ENCODE measurements around the gene CD70.

- TF ChIP-seq TAF1 (conservative IDR thresholded peaks at IDR 0.05) (no peak), CTCF (IDR thresholded peaks at IDR 0.05; ENCODE audit: low read depth, low read length, missing input control) (no peak), JUND (IDR thresholded peaks at IDR 0.05) (no peak), ZBTB33 (IDR thresholded peaks at IDR 0.05) (no peak), SP1 (IDR thresholded peaks at IDR 0.05) (no peak)
These were observed at the start of gene CD70 for GRCh38 chr19:6590827-6591319.

Measured in liver (tissue), 3 donors.